Esophagus (tissue), 2 donors: Measurements from ENCODE around the gene MCM5. TPM values are rescaled to one million over a fixed set of nuclear protein-coding genes. Genes with fewer than 3 reads are reported as not detected.

Source experiments
- H3K27ac ChIP-seq, 2 donors: one replicate each; pipeline ENCODE4 v1.5.1; 2013; ENCODE audit warnings: low read depth in 2 of 2, mild to moderate bottlenecking in 2 of 2, inconsistent platforms in 1 of 2, low read length in 1 of 2, moderate library complexity in 1 of 2
- H3K27me3 ChIP-seq, 2 donors: one replicate each; pipeline ENCODE4 v1.6.1; 2013; ENCODE audit warnings: low read length in 2 of 2, control low read depth in 1 of 2, mild to moderate bottlenecking in 1 of 2; ENCODE audit not compliant: insufficient read depth in 2 of 2, control insufficient read depth in 1 of 2
- H3K36me3 ChIP-seq, 2 donors: one replicate each; pipeline ENCODE4 v1.6.1; 2013; ENCODE audit warnings: low read length in 1 of 2; ENCODE audit not compliant: control insufficient read depth in 2 of 2, insufficient read depth in 2 of 2
- H3K4me1 ChIP-seq, 2 donors: one replicate each; pipeline ENCODE4 v1.6.1; 2013; ENCODE audit warnings: low read length in 1 of 2; ENCODE audit not compliant: control insufficient read depth in 2 of 2, insufficient read depth in 2 of 2
- H3K4me3 ChIP-seq, 2 donors: one replicate each; pipeline ENCODE4 v1.5.1; 2013; ENCODE audit warnings: low read length in 2 of 2, mild to moderate bottlenecking in 2 of 2, low read depth in 1 of 2, moderate library complexity in 1 of 2
- H3K9me3 ChIP-seq, 2 donors: one replicate each; pipeline ENCODE4 v1.6.1; 2013; ENCODE audit warnings: mild to moderate bottlenecking in 2 of 2, low read depth in 1 of 2, low read length in 1 of 2, moderate library complexity in 1 of 2; ENCODE audit not compliant: control insufficient read depth in 2 of 2, insufficient read depth in 1 of 2
- WGBS, 2 donors: extraction: QIAGEN DNeasy Blood & Tissue Kit; methylation state at CpG; one replicate each; pipeline ENCODE4 v1.1.7; 2013; 5-methylcytosine and 5-hydroxymethylcytosine counted together
- polyA plus RNA-seq, 2 donors: library from polyadenylated mRNA; stranded (reverse); fragments of 200-250 nt; gene quantifications; one replicate each; pipeline ENCODE4 v1.2.3, GENCODE V29; 2013
- donor health status: healthy with polysubstance abuse.
- donor health status: Bipolar disorder and iron deficiency.

The MCM5 gene
- polyA plus RNA-seq, 2 donors = 21.4 to 33.8 TPM

DNA sequence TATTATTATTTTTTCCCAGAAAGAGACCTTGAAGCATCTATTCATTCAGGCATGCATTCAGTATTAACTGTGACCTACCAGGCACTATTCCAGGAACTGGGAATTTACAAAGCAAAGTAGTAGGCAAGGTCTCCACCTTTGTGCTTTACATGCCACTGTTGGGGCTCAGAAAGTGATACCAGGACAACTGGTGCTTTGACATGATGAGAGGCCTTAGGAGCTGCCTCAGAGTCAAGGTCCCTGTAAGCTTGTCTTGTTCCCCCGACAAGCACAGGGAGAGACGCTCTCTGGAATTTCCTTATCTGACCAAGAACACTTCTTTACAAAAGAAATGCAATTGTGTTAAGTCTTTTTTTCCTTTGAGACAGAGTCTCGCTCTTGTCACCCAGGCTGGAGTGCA, 21.3 kb upstream of the MCM5 start:
- 75 to 93% methylated on average over 3 of the region's 3 CpGs for WGBS, 2 donors

DNA sequence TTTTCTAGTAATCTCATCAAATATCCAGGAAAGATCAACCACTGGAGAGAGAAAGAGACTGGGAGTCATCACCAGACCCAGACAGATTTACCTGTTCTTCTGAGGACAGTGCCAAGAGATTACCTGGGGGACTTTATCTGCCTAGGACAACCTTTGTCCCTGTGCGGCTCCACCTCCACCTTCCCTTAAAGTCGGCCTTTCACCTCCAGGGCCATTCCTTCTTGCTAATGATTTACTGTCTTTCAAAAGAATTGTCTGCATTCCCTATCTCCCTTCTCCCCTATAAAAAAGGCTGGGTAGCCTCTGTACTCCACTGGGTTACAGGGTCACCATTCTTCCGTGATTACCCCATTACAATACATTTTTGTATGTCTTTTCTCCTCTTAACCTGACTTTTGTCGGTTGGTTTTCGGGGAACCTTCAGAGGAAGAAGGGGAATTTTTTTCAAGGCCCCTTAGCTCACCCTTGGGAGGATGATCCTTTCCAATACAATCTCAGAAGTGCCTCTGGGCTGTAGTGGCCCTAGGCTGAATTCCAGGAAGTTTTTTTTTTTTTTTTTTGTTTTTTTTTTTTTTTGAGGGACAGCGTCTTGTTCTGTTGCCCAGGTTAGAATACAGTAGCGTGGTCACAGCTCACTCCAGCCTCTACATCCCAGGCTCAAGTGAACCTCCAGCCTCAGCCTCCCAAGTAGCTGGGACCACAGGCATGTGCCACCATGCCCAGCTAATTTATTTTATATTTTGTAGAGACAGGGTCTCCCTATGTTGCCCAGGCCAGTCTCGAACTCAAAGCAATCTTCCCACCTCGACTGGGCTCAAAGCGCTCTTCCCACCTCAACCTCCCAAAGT, 20.6 kb upstream of the MCM5 start:
- H3K4me1 ChIP-seq = peaks cover 0 to 7% of the 10 kb centered on the region in 2 donors
- WGBS, 2 donors = 72 to 87% methylated on average over 10 of the region's 10 CpGs
- no peak overlapping the region for H3K27ac ChIP-seq
- no peaks in the 10 kb centered on the region for H3K27me3 ChIP-seq
- H3K9me3 ChIP-seq = no peaks in the 10 kb centered on the region
- H3K4me3 ChIP-seq = no peak overlapping the region
- H3K36me3 ChIP-seq = no peaks in the 10 kb centered on the region

More for the DNA sequence above, 21.3 kb upstream of the MCM5 start:
- no peaks in the 10 kb centered on the region for H3K27me3 ChIP-seq
- peaks cover 0 to 7% of the 10 kb centered on the region in 2 donors for H3K4me1 ChIP-seq
- H3K27ac ChIP-seq = no peak overlapping the region
- H3K4me3 ChIP-seq = no peak overlapping the region
- no peaks in the 10 kb centered on the region for H3K36me3 ChIP-seq
- H3K9me3 ChIP-seq = no peaks in the 10 kb centered on the region

DNA sequence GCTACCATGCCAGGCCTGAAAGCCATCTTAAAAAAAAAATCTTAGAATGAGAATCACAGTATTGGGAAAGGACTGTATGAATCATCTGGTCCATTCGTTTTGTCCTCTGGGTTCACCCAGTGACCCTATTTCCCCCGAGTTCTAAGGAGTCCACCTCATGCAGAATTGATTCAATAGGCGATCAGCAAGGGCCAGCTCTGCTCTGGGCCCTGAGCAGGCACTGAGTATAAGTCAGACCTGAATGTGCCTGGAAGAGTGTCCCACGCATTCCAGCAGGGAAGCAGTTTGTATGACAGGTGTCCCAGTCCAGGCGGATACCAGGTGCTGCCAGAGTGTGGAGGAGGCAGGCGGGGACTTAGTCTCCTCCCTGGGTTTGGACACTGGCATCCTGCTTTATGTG, 19.9 kb upstream of the MCM5 start:
- 79 to 86% methylated on average over 6 of the region's 6 CpGs for WGBS, 2 donors
- H3K27me3 ChIP-seq = no peaks in the 10 kb centered on the region
- peaks cover 0 to 7% of the 10 kb centered on the region in 2 donors for H3K4me1 ChIP-seq
- peaks cover 0 to 2% of the 10 kb centered on the region in 2 donors for H3K36me3 ChIP-seq
- no peak overlapping the region for H3K4me3 ChIP-seq
- H3K27ac ChIP-seq = peak overlapping the region in 1 of 2 donors; percentile 88
- no peaks in the 10 kb centered on the region for H3K9me3 ChIP-seq

DNA sequence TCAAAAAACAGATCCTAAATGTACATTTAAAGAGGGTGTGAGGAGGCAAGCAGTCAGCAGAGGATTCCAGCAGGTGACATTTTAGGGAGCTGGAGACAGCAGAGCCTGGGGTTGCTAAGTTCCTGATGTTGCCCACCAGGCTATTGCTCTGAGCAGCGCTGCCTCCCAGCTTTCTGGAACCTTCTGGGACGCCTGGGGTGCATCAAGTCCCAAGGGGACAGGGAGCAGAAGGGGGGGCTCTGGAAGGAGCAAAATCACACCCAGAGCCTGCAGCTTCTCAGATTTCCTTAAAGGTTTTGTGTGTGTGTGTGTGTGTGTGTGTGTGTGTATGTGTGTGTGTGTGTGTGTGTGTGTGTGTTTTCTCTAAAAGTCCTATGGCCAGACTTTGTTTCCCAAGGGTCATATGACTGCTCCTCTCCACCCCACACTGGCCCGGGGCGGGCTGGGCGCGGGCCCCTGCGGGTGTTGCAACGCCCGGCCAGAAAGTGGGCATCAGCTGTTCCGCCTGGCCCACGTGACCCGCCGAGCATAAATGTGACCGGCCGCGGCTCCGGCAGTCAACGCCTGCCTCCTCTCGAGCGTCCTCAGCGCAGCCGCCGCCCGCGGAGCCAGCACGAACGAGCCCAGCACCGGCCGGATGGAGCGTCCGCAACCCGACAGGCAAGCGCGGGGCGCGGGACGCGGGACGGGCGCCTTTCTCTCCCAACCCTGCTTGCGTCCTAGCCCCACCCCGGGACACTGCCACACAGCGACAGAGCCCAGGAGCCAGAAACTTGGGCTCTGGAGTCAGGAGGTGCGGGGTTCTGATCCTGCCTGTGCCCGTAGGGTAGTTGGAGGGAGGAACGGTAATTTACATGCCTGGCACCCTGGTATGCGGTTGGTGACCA, 19.2 kb upstream of the MCM5 start, which contains the start of gene HMOX1:
Gene HMOX1 (plus strand): TSS at position 560 of the 887 bp plus-strand sequence. CDS start 78 bp downstream, at position 638.
- Histone ChIP-seq H3K27me3 (no peaks in the 10 kb centered on the region), H3K4me3 (peak within 1 kb of the TSS; percentile 60), H3K9me3 (no peaks in the 10 kb centered on the region), H3K27ac (peak within 1 kb of the TSS; percentile 84 to 88), H3K4me1 (peaks cover 0 to 7% of the 10 kb centered on the region in 2 donors), H3K36me3 (peaks cover 0 to 3% of the 10 kb centered on the region in 2 donors)
- WGBS, 2 donors = 4 to 5% methylated on average over 44 to 47 of the region's 47 CpGs

DNA sequence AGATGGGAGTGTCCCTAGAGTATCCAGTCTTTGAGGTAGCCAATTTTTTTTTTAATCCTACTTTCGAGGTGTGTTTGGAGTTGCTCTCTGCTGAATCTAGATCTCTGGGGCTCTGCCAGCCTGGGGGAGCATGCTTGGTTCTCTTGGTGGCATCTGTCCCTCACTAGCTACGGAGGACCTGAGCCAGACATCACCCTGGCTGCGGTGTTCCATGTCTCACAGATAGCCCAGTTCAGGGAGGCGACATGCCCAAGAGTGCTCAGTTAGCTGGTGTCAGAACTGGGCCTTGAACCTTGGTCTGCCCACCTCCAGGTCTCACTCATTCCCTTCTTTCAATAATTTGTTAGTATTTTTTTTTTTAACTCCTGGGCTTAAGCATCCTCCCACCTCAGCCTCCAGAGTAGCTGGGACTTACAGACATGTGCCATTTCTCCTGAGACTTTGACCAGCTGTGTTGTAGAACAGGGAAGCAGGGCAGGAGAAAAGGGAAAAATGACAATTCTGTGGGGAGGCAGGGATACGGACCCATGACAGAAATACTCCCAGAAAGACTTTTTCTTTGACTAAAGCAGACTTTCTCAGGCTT, 18.4 kb upstream of the MCM5 start:
- H3K27ac ChIP-seq = peak overlapping the region; percentile 84 to 88
- H3K4me3 ChIP-seq = peak overlapping the region; percentile 60
- no peaks in the 10 kb centered on the region for H3K9me3 ChIP-seq
- WGBS, 2 donors = 48 to 62% methylated on average over 5 of the region's 5 CpGs
- H3K36me3 ChIP-seq = peaks cover 0 to 3% of the 10 kb centered on the region in 2 donors
- H3K4me1 ChIP-seq = peaks cover 0 to 6% of the 10 kb centered on the region in 2 donors
- no peaks in the 10 kb centered on the region for H3K27me3 ChIP-seq

DNA sequence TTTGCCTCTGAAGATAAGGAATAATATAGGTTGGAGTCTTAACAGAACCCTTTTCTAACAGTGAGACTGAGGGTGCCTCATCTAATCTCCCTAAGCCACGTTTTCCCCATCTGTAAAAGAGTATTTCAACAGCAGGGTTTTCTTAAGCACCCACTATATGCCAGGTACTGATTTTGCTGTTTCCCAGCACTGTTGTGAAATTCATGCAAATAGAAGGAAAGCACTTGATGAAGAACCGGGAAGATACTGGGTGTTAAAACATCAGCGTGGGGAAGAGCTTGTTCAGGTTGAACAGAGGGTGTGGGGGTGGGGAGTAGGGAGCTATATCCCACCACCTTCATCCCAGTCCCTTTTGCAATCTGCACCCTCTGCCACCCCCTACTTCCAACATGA, 16.3 kb upstream of the MCM5 start:
- H3K4me1 ChIP-seq = peaks cover 0 to 2% of the 10 kb centered on the region in 2 donors
- peaks cover 2 to 3% of the 10 kb centered on the region in 2 donors for H3K36me3 ChIP-seq
- no peaks in the 10 kb centered on the region for H3K9me3 ChIP-seq
- H3K27ac ChIP-seq = no peak overlapping the region
- WGBS, 2 donors = 83 to 84% methylated on average over 3 of the region's 3 CpGs
- no peaks in the 10 kb centered on the region for H3K27me3 ChIP-seq
- H3K4me3 ChIP-seq = peak overlapping the region in 1 of 2 donors; percentile 21

DNA sequence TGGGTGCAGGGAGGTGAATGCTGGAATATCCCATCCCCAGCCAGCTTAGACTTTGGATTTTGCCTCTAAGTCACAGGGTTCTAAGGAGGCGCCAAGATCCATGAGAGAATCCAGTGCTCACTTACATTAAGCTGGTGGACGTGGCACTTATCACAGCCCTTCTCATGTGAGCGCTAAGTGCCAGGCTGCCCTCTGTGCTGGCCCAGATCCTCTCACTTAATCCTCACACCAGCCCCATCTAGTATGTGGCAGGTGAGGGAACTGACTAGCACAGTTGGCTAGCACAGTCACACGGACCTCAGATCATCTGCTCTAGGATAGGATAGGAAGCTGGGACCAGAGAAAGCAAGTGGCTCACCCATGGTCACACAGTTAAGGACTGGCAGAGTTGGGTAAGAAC, 15.4 kb upstream of the MCM5 start:
- Histone ChIP-seq H3K27ac (no peak overlapping the region), H3K9me3 (no peaks in the 10 kb centered on the region), H3K27me3 (no peaks in the 10 kb centered on the region), H3K4me3 (peak overlapping the region in 1 of 2 donors; percentile 24), H3K36me3 (peaks cover 2 to 3% of the 10 kb centered on the region in 2 donors), H3K4me1 (peaks cover 0 to 2% of the 10 kb centered on the region in 2 donors)
- WGBS, 2 donors = 74 to 79% methylated on average over 4 of the region's 4 CpGs

DNA sequence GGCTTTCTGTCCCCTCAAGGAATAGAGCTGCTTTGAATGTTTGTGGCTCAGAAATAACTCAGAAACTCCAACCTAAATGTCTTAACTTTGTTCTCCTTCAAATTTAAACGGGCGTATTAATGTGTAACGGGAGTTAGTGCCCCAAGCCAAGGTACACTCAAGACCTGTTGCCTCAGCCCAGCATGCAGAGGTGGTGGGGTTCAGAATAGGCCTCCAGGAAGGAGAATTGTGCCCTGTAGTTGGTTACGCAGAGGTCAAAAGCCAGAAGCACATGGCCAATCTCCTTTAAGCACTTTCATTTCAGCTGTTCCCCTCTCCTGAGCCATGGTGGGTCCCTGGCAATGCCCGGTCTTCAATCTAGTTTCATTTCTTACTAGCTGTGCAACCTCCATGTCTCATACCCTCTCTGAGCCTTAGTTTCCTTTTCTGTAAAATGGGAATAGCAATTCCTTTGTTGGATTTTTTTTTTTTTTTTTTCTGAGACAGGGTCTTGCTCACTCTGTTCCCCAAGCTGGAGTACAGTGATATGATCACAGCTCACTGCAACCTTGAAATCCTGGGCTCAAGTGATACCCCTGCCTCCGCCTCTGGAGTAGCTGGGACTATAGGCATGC, 14.9 kb upstream of the MCM5 start:
- H3K27ac ChIP-seq = no peak overlapping the region
- WGBS, 2 donors = 80 to 88% methylated on average over 6 of the region's 6 CpGs

More for the DNA sequence above, 14.9 kb upstream of the MCM5 start:
- Histone ChIP-seq H3K9me3 (no peaks in the 10 kb centered on the region), H3K4me3 (peak overlapping the region in 1 of 2 donors; percentile 24), H3K27me3 (no peaks in the 10 kb centered on the region), H3K36me3 (peaks cover 2 to 3% of the 10 kb centered on the region in 2 donors), H3K4me1 (peaks cover 0 to 2% of the 10 kb centered on the region in 2 donors)
